GM19397 (cell line): ENCODE measurements around the gene POMGNT1.

ENCODE experiments used
- ATAC-seq: cut with Tn5 transposase; IDR thresholded peaks from one replicate; pipeline ENCODE4 v1.9.1; 2021; ENCODE audit warnings: mild to moderate bottlenecking, moderate library complexity; ENCODE audit not compliant: unreplicated experiment

The POMGNT1 gene

GRCh38 chr1:46211051-46211450, 12.8 kb upstream of the POMGNT1 start:
- no peak for ATAC-seq

- ATAC-seq, result no peak
Measured at GRCh38 chr1:46210561-46210960, 12.3 kb upstream of the POMGNT1 start.

GRCh38 chr1:46206399-46206798, 8.2 kb upstream of the POMGNT1 start:
- no peak for ATAC-seq

- ATAC-seq, result no peak
Measured at GRCh38 chr1:46205791-46206190, 7.6 kb upstream of the POMGNT1 start.

- ATAC-seq, result no peak
Measured at GRCh38 chr1:46205141-46205540, 6.9 kb upstream of the POMGNT1 start.

- no peak for ATAC-seq
Measured at GRCh38 chr1:46204406-46204742, 6.1 kb upstream of the POMGNT1 start.

GRCh38 chr1:46203738-46204405, 5.6 kb upstream of the POMGNT1 start:
- no peak for ATAC-seq

GRCh38 chr1:46199233-46199749, 1.1 kb upstream of the POMGNT1 start:
- ATAC-seq, result no peak

- no peak for ATAC-seq
Measured at GRCh38 chr1:46197560-46197963, 672 bp downstream of the POMGNT1 start.

GRCh38 chr1:46196609-46197008, 1.6 kb downstream of the POMGNT1 start:
- no peak for ATAC-seq

- ATAC-seq, result no peak
Measured at GRCh38 chr1:46194641-46195193, 3.5 kb downstream of the POMGNT1 start.

GRCh38 chr1:46193984-46194570, 4.2 kb downstream of the POMGNT1 start:
- no peak for ATAC-seq

GRCh38 chr1:46193285-46193684, 4.9 kb downstream of the POMGNT1 start:
- ATAC-seq, result no peak

GRCh38 chr1:46192171-46192570, 6.1 kb downstream of the POMGNT1 start:
- no peak for ATAC-seq

- ATAC-seq, result no peak
Measured at GRCh38 chr1:46191033-46191701, 7.1 kb downstream of the POMGNT1 start.

GRCh38 chr1:46190539-46190938, 7.7 kb downstream of the POMGNT1 start:
- ATAC-seq, result no peak

- no peak for ATAC-seq
Measured at GRCh38 chr1:46188295-46189030, 9.8 kb downstream of the POMGNT1 start.

GRCh38 chr1:46187106-46187869, 10.9 kb downstream of the POMGNT1 start:
- no peak for ATAC-seq

GRCh38 chr1:46186076-46186475, 12.2 kb downstream of the POMGNT1 start:
- ATAC-seq, result no peak

- no peak for ATAC-seq
Measured at GRCh38 chr1:46184920-46185658, 13.1 kb downstream of the POMGNT1 start.
